ENCODE measurements around the gene LRRC14B.

- TF ChIP-seq CTCF (conservative IDR thresholded peaks at IDR 0.05; ENCODE audit: low read length) (no peak), EZH2phosphoT487 (IDR thresholded peaks at IDR 0.05; ENCODE audit: borderline replicate concordance, low read depth, low read length) (no peak)
These were observed 33.5 kb upstream of the LRRC14B start for GRCh38 chr5:157801-158200.

Measured in OCI-LY7 (cell line).